DND-41 (cell line): ENCODE data around the gene EPS15.

Source experiments
- CTCF ChIP-seq: IDR thresholded peaks from 2 replicates; pipeline ENCODE4 v1.5.1; 2012; ENCODE audit warnings: borderline replicate concordance, low read length, moderate library complexity, mild to moderate bottlenecking; ENCODE audit not compliant: poor library complexity, severe bottlenecking; ENCODE audit errors: extremely low read depth
- EZH2 ChIP-seq: IDR thresholded peaks from 3 replicates; pipeline ENCODE4 v1.6.1; 2012; ENCODE audit warnings: borderline replicate concordance, low read depth, mild to moderate bottlenecking, moderate library complexity, low read length, inconsistent platforms; ENCODE audit not compliant: severe bottlenecking

- TF ChIP-seq CTCF, result no peak
- TF ChIP-seq EZH2, result no peak
Observed at GRCh38 chr1:51514733-51515132, 4.3 kb downstream of the EPS15 start.
